NK-92 (cell line): ENCODE results near the gene RNF181.
"Not testable (repeated sequence)": the region's sequence is repeated elsewhere in the genome, so short reads cannot be mapped to it uniquely, and the experiment has no call there.

Experiments
- DNase-seq: peaks from one replicate; lab custom pipeline; 2025; ENCODE audit not compliant: unreplicated experiment; lab: John Stamatoyannopoulos, UW

RNF181 gene

DNA sequence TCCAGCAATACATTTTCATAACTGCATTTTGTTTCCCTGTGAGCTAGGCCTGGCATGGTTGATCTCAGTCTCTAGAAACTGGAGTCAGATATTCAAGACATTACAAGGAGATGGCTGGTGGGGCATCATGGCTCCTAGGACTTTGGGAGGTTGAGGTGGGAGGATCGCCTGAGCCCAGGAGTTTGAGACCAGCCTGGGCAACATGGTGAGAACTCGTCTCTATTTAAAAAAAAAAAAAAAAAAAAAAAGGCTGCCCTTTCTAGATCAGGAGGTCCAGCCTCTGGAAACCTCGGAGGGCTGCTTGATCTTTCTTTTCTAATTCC lies 18.5 kb upstream of the RNF181 start:
- no peak for DNase-seq

DNA sequence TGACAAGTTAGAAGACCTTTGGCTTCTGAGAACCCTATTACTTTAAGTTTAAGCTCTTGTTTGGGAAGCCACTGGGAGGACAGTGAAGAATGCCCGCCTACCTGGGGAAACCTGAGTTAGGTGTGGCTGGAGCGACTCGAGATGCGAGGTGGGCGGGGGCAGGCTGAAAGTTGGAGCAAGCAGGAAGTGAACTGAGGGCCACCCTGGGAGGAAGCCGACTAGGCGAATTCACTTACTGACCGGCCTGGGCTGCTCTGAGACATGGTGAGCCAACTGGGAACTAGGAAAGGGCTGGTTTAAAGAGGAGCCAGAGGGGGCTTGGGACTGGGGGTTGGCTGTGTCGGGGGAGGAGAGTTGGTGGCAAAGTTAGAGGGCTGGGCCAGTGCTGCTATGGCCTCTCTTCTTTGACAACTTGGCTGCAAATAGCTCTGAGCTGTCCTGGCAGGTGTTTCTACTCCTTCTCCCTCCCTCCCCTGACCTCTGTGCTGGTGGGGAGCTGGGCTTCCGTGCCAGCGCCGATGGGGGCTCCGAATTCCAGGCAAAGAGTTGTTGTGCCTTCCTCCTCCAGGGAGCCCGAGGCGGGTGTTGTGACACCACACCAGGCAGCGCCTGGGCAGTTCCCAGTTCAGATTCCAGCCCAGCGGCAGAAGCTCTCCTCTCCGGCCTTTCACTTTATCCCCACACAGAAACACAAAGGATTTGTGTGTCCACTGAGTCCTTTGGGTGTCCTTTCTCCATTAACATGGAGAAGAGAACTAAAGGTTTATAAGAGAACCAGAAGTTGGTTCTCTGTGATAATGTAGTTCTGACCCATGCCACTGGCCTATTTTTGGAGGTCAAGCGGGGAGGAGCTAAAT lies 17.9 kb upstream of the RNF181 start, which contains the start of gene VAMP8:
Gene VAMP8 (plus strand): TSS at position 201 of the 857 bp plus-strand sequence. CDS start 61 bp downstream, at position 262.
- DNase-seq = no peak

DNA sequence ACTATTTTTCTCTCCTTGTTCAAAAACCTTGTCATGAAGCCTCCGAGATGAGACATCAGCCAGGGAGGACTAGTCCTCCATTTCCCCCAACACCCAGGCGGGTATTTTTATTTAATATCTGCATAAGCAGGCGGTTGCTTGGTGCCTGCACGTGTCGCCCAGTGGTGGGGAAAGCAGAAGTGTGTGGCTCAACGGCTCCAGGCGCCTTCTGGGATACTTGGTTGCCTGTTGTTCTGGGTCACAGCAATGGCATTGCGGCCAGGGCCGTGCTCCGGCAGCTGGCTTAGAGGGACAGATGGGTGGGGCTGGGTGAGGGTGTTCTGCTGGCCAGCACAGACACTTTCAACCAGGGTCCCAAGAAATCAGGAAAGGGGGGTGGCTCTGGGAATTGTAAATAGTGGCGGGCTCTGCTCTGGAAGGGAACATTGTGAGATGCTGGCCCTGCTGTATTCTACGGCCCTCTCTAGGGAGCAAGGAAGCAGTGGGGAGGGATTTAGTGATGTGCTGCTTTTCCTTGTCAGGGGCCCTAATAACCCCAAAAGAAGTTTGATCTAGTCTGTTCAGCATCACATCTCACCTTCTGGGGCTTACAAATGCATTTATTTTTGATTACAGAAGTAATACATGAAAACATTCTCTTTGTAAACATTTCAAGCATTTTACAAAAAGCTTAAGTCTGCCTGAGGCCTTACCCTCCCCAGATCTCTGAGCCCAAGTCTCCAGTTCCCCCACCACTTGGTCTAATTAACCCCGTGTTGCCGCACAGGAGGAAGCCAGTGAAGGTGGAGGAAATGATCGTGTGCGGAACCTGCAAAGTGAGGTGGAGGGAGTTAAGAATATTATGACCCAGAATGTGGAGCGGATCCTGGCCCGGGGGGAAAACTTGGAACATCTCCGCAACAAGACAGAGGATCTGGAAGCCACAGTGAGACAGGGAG lies 17.0 kb upstream of the RNF181 start:
- no peak for DNase-seq

GRCh38 chr2:85579266-85579935 lies 16.1 kb upstream of the RNF181 start:
- no peak for DNase-seq

- no peak for DNase-seq
Measured at GRCh38 chr2:85580206-85580605, 15.3 kb upstream of the RNF181 start.

- DNase-seq = no peak
Measured at GRCh38 chr2:85582492-85582891, 13.1 kb upstream of the RNF181 start.

DNA sequence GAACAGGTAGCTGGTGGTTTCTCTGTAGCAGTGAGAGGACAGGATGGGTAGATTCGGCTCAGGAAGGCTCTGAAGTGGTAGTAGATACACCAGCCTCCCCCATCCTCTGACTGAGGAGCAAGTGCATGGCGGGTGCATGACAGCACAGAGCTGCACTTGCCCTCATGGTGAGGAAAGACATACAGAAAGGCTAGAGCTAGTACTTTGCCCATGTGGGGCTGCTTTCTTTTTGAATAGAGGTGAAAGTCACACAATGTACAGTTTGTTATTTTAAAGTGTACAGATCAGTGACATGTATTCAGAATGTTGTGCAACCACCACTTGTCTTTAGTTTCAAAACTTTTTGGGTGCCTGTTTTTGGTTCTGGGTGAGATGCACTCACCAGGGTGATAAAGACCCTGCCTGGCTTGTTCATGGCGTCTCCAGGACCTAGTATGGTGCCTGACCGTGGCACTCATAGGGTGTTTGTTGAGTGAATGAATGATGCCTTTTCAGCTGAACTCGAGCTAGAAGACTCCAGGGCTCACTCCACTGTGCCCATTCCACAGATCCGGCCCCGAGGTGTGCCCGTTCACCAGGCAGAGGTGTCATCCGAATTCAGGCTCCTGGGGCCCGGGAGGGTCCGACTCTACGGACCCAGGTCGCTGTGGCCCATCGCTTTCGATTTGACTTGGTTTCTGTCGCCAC lies 11.7 kb upstream of the RNF181 start:
- no peak for DNase-seq

DNA sequence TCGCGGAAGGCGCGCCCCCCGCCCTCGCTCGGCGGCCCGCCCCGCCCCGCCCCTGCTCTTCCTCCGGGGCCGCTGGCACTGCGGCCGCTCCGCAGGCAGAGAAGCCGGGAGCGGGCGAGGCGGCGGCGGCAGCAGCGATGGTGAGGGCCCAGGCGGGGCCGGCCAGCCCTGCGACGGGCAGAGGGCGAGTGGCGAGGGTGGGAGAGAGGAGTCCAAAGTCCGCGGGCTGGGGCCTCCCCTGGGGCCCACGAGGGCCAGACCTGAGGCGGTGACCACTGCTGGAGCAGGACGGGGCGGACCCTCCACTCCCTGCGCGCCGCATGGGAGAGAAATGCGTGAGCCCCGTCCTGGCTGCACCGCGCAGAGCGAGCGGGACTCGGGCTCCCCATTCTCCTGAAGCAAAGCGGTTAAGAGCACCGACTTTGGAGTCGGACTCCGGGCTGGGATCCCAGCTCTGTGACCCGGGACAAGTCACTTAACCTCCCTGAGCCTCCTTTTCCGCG lies 11.1 kb upstream of the RNF181 start, which contains the start of gene VAMP5:
Gene VAMP5 (plus strand): TSS at position 78 of the 503 bp plus-strand sequence. CDS start 60 bp downstream, at position 138.
- no peak for DNase-seq

DNA sequence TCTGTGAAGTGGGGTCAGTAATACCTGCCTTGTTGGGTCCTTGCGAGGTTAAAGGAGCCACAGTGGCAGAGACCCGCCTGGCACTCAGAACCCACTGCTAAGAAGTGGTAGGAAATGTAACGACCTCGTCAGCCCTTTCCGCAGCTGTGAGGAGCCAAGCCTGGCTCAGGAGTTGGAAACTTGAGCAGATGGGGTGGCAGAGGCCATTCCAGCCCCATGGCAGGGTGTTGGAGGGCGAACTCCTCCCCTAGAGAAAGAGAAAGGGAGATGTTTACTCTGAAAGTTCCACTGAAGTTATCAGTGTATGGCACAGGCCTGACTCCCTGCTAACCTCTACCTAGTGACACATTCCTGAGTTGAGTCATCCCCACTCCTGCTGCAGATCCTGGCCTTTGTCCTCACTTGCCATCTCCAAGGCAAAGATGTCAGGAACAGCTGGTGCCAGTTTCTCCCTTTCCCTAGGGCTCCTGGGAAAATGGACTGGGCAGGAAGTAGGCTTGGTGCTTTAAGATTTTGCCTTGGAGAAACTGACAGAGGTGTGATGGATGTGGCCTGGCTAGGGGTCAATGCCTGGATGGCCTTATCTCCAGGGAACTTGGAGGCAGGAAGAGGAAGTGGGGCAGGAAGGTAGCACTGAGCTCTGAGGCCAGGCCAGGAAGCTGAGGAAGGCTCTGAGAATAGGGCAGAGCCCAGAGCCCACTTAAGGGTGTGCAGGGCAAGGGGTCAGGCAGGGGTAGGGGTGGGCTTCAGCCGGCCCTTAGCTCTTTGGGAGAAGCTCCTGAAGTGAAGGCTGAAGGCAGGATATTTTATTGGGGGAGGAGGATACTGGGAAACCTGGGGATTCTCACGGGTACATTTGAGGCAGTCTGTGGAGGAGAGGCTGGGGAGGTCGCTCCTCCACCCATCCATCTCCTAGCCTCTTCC lies 10.4 kb upstream of the RNF181 start:
- DNase-seq = no peak

DNA sequence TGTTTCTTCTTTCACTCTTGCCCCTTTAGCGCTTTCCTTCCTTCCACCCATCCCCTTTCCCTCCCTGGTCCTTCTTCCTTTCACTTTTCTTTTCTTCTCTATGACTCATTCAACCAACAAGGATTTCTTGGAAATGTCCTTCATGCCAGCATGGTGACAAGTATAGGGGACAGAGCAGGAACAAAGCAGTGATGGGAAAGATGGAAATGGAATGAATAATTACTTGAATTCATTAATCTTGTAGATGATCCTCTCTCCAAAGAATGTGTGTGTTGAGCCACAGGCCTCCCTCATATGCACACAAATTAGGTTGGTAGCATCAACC lies 9.8 kb upstream of the RNF181 start:
- no peak for DNase-seq

GRCh38 chr2:85588236-85588635 lies 7.3 kb upstream of the RNF181 start:
- no peak for DNase-seq

DNA sequence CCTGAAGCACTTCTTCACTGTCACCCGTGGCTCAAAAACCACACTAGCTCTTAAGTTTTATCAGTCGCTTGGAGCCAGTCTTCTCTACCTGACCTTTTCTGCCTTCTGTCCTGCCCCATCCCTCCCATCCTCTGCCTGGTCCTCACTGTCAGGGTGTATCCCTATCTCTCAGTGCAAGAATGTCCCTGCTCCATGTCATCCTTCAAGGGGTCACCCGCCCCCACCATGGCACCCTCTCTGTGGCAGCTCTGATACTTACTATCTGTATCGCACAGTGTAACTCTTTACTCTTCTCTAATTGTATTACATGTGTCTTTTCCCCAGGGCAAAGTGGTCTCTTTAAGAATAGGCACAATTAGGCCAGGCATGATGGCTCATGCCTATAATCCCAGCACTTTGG lies 6.9 kb upstream of the RNF181 start:
- no peak for DNase-seq

DNA sequence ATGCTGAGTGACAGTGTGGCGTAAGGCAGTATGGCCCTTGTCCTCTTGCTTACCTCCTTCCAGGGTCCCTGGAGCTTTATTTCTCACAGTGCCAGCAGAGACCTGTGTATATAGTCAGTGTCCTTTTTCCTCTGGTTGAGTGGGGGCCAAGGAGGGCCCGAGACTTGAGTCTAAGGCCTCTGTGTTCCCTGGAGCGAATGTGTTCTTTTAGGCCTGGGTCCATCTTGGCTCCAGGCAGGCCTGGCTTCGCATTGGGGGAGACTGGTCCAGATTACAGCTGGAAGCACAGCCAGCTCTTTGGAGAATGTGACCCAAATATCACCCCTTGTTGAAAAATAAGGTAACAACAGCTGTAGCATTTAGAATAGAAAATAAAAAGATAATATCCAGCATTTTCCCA lies 6.4 kb upstream of the RNF181 start:
- no peak for DNase-seq

- DNase-seq = no peak
Measured at GRCh38 chr2:85589982-85590791, 5.4 kb upstream of the RNF181 start.

DNA sequence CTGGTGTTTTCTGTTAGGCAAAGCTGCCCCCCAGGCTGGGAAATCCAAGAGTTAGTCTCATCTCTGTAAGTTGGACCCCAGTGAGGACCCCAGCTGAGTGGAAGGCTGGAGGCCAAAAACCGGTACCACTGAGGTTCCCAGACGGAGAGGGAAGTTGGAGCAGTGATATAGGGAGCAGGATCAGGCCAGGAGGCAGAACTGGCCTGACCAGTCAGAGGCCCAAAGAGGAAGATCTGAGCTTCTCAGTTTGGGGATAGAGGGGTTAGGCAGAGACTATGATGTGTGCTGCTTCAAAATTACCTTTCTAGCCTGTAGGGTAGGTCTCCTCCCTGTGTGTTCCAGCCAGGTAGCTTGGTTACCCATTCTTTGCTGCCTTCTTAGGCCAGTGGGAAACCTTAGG lies 4.6 kb upstream of the RNF181 start:
- DNase-seq = no peak

DNA sequence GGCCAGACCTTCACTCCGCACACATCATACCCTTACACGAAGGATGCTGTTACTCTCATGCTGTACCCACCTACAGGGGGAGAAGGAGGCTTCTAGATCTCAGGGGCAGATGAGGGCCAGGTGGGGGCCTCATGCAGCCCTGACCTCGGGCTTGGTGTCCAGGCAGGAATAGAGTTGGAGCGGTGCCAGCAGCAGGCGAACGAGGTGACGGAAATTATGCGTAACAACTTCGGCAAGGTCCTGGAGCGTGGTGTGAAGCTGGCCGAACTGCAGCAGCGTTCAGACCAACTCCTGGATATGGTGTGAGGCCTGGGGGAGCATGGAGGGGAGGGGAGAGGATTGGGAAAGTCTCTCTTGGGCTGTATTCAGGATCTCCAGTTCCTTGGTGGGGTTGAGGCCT lies 4.0 kb upstream of the RNF181 start:
- DNase-seq = no peak

DNA sequence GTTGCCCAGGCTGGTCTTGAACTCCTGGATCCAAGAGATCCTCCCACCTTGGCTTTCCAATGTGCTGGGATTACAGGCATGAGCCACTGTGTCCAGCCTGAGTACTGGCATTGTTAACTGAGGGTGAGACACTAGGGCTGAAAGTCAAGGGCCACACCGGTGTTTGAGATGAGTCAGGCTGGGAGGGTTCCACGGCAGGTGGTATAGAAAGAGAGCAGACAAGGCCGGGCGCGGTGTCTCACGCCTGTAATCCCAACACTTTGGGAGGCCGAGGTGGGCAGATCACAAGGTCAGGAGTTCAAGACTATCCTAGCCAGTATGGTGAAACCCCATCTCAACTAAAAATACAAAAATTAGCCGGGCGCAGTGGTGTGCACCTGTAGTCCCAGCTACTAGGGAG lies 3.2 kb upstream of the RNF181 start:
- not testable (repeated sequence) for DNase-seq

DNA sequence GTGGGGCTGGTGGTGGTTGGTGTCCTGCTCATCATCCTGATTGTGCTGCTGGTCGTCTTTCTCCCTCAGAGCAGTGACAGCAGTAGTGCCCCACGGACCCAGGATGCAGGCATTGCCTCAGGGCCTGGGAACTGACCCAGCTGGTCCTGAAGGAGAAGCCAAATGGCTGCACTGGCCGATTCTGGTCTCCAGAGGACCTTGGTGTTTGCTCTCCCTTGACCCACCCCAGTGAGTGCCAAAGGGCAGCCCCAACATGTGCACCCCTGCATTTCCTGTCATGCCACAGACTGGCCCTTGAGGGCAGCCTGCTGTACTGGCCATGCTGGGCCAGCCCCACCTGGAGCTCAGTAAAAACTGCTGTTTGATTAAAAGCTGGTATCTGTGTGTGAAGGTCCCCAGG lies 2.5 kb upstream of the RNF181 start:
- DNase-seq = no peak
